H7 (cell line): Measurements from ENCODE around the gene COX6B2. TPM values are rescaled to one million over a fixed set of nuclear protein-coding genes. Genes with fewer than 3 reads are reported as not detected.

Source experiments
- DNase-seq: peaks from one replicate; pipeline ENCODE4 v3.0.0; 2012
- H3K27me3 ChIP-seq: 2 replicates; pipeline ENCODE4 v1.6.0; 2011; ENCODE audit warnings: mild to moderate bottlenecking, low read length; ENCODE audit not compliant: control insufficient read depth, insufficient read depth
- H3K36me3 ChIP-seq: replicated peaks from 2 replicates; pipeline ENCODE4 v1.5.1; 2011; ENCODE audit warnings: low read length; ENCODE audit not compliant: control insufficient read depth, insufficient read depth
- H3K4me3 ChIP-seq: 2 replicates; pipeline ENCODE4 v1.5.1; 2011; ENCODE audit warnings: low read depth, mild to moderate bottlenecking, control low read depth, low read length, moderate library complexity; ENCODE audit not compliant: insufficient read depth
- total RNA-seq: library from RNA; depleted of rRNA; stranded (reverse); fragments of >200 nt; shearing (Covaris generic); gene quantifications from 2 replicates; pipeline ENCODE4 v1.2.3, GENCODE V29; 2014

COX6B2 gene
- total RNA-seq, 1 experiment from 2014 or later, result 0.17 TPM

- peak; percentile 33 for DNase-seq
- Histone ChIP-seq H3K27me3 (peaks cover 13% of the 10 kb centered on the region; the same call in 1 of the 2 replicates), H3K4me3 (peak overlapping the region; percentile 94), H3K36me3 (peaks cover 28% of the 10 kb centered on the region)
Observed at GRCh38 chr19:55386493-55386971, 32.0 kb upstream of the COX6B2 start.

DNA sequence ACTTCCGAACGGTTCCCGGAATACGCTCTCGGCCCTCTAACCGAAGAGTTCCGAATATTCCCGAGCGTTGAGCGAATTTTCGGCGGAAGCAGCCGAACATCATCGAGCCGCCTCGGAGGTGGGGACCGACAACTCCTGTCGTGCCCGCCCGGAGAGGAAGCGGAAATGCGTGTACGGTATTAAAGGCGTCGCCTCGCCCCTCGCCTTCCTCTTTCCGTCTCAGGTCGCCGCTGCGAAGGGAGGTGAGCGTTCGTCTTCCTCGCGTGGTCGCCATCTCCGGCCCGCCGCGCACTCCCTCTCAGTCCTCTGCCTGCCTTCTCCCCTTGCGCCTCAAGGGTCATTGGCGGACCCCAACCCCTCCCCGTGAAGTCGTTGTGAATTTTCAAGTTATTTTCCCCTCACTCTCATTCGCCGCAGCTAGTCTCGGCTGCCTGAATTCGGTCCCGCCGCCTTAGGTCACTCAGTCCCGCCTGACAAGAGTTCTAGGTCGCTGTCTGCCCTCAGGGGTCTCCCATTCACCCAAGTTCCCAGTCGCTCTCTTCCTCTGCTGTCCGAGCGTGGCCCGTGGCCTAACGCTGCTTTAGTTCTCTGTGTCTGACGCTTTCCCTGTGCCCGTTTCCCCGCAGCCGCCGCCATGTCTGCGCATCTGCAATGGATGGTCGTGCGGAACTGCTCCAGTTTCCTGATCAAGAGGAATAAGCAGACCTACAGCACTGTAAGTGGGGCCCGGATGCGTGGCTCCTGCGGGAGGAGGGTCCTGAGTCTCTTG, 31.4 kb upstream of the COX6B2 start, which contains the start of gene RPL28:
Gene RPL28, plus strand, starts transcription at position 209 of the 769 bp plus-strand sequence. Its CDS starts 426 bp downstream, at position 635.
- peaks cover 13% of the 10 kb centered on the region; the same call in 1 of the 2 replicates for H3K27me3 ChIP-seq

GRCh38 chr19:55384920-55385723, 30.6 kb upstream of the COX6B2 start:
- peak; percentile 93 for DNase-seq
- Histone ChIP-seq H3K27me3 (peaks cover 13% of the 10 kb centered on the region; the same call in 1 of the 2 replicates), H3K36me3 (peaks cover 28% of the 10 kb centered on the region), H3K4me3 (peak overlapping the region; percentile 94)

More for the DNA sequence above, 31.4 kb upstream of the COX6B2 start, which contains the start of gene RPL28:
- H3K36me3 ChIP-seq, result peaks cover 28% of the 10 kb centered on the region
- DNase-seq, result peak; percentile 96
- H3K4me3 ChIP-seq, result peak within 1 kb of the TSS; percentile 94

- peak; percentile 75 for DNase-seq
Observed at GRCh38 chr19:55384131-55384919, 29.8 kb upstream of the COX6B2 start, which contains the start of gene TMEM238. TMEM238 (minus strand) TSS chr19:55384292; CDS start chr19:55384259, 33 bp downstream.

DNA sequence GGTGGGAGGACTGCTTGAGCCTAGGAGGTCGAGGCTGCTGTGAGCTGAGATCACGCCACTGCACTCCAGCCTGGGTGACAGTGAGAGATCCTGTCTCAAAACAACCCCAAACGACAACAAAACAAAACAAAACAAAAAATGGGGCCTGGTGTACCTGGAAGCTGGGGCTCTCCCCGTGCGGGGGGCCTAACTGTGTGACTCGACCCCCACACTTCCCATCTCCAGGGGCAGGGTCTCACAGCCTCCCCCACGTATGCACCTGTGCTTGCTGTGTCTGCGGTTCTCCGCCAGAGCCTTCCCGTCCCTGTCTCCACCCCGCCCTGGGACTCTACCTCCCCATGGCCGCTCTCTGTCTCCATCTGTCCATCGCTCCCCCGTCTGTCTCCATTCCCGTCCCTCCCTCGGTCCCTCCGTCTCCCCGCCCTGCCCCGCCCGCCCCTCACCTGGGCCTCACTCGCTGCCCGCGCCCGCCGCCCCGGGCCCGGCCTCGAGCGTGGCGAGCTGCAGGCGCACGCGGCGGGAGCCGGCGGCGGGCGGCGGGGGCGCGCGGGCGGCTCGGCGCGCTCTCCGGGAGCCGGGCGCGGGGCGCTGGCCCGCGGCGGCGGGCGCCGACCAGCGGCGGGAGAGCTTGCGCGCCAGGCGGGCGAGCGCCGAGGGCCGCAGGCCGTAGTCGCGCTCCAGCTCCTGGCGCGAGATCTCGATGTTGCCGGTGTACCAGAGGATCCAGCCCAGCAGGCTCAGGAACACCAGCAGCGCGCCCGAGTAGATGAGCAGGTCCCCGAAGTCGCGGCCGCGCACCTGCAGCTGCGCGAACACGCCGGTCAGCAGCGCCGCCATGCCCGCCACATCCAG, 29.0 kb upstream of the COX6B2 start:
- DNase-seq, result peak; percentile 88
- H3K4me3 ChIP-seq, result peak overlapping the region; percentile 94
- H3K36me3 ChIP-seq, result peaks cover 19% of the 10 kb centered on the region
- H3K27me3 ChIP-seq, result peaks cover 14% of the 10 kb centered on the region; the same call in 1 of the 2 replicates

More at GRCh38 chr19:55384131-55384919, 29.8 kb upstream of the COX6B2 start, which contains the start of gene TMEM238:
- Histone ChIP-seq H3K36me3 (peaks cover 27% of the 10 kb centered on the region), H3K27me3 (peaks cover 13% of the 10 kb centered on the region; the same call in 1 of the 2 replicates), H3K4me3 (peak within 1 kb of the TSS; percentile 94)

GRCh38 chr19:55382522-55383054, 28.1 kb upstream of the COX6B2 start:
- Histone ChIP-seq H3K36me3 (peaks cover 11% of the 10 kb centered on the region), H3K27me3 (peaks cover 20% of the 10 kb centered on the region), H3K4me3 (no peak overlapping the region)
- DNase-seq, result no peak

GRCh38 chr19:55382013-55382412, 27.5 kb upstream of the COX6B2 start:
- Histone ChIP-seq H3K4me3 (no peak overlapping the region), H3K36me3 (peaks cover 5% of the 10 kb centered on the region), H3K27me3 (peaks cover 23% of the 10 kb centered on the region)
- DNase-seq, result no peak

DNA sequence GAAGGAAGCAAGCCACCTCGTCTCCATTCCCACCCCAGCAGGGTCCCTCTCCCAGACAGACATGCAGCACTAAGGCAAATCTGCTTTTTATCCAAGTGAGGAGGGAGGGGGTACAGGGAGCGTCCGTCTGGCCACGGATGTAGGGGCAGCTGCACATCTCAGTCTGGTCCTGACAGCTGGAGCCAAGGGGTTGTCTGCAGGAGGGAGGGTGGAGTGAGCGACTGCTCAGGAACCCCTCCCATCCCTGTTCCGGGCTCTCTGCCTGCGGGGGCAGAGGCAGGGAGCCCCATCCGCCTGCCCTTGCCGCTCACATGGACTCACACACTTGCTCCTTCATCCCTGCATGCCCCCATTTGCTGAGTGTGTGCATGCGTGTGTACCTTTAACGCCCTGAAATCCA, 24.7 kb upstream of the COX6B2 start:
- peak; percentile 40 for DNase-seq
- no peak overlapping the region for H3K4me3 ChIP-seq

DNA sequence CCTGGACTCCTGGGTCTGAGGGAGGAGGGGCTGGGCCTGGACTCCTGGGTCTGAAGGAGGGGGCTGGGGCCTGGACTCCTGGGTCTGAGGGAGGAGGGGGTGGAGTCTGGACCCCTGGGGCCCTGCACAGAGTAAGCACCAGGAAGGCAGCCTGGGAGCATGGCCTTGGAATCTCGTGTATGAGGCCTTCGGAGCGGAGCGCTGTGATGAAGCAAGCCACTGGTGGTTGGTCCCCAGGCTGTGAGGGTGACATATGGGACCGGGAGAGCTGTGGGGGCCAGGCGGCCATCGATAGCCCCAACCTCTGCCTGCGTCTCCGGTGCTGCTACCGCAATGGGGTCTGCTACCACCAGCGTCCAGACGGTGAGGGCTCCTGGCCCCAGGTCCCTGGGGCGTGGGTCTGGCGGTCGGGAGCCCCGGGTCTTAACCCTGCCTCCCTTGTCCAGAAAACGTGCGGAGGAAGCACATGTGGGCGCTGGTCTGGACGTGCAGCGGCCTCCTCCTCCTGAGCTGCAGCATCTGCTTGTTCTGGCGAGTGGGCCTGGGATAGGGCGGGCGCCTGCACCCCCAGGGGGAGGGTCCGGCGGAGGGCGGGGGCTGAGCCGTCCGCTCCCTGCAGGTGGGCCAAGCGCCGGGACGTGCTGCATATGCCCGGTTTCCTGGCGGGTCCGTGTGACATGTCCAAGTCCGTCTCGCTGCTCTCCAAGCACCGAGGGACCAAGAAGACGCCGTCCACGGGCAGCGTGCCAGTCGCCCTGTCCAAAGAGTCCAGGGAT, 23.0 kb upstream of the COX6B2 start:
- H3K4me3 ChIP-seq, result peak overlapping the region; percentile 43
- no peaks in the 10 kb centered on the region for H3K36me3 ChIP-seq
- peaks cover 12% of the 10 kb centered on the region for H3K27me3 ChIP-seq
- DNase-seq, result peak; percentile 89

More for the DNA sequence above, 24.7 kb upstream of the COX6B2 start:
- H3K36me3 ChIP-seq, result no peaks in the 10 kb centered on the region
- peaks cover 20% of the 10 kb centered on the region for H3K27me3 ChIP-seq

GRCh38 chr19:55376241-55376933, 21.9 kb upstream of the COX6B2 start, which contains the start of gene TMEM190:
TMEM190 (plus strand) TSS chr19:55376826; CDS start chr19:55376854, 28 bp downstream.
- peak; percentile 84 for DNase-seq
- H3K4me3 ChIP-seq, result peak within 1 kb of the TSS; percentile 43
- peaks cover 20% of the 10 kb centered on the region for H3K27me3 ChIP-seq

DNA sequence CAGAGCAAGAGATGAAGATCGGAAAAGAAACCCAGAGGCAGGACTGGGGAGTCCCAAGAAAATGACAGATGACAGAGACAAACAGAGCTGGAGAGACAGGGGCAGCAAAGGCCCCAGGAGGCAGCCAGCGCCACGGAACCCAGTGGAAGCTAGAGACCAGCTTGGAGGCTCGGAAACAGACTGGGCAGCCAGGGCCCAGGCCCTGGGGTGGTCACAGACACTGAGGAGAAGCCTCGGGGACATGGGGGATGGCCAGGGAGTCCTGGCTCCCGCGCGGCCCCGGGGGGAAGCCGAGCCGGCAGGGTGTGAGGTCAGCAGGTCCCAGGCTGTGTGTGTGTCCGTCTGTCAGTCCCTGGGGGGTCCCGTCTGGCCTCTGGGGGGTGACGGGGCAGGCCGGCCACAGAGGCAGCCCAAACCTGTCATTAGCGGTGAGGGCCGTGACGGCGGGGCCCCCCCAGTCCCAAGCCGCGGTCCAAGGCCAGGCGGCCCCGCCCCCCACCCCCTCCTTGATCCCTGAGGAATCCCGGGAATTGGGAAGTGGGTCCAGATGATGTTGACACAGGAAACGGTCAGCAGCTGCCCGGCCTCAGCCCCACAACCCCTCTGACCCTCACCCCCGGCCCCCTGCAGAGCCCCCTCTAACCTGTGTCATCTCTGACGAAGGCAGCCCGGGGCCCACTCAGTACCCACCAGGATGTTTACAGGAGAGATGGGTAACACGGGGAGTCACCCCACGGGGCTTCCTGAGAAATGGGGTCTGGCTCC, 19.7 kb upstream of the COX6B2 start:
- DNase-seq, result peak; percentile 88
- H3K4me3 ChIP-seq, result no peak overlapping the region
- no peaks in the 10 kb centered on the region for H3K36me3 ChIP-seq
- peaks cover 36% of the 10 kb centered on the region for H3K27me3 ChIP-seq

More at GRCh38 chr19:55376241-55376933, 21.9 kb upstream of the COX6B2 start, which contains the start of gene TMEM190:
- no peaks in the 10 kb centered on the region for H3K36me3 ChIP-seq
